ENCODE results near the gene CAMSAP1. TPM values are rescaled to one million over a fixed set of nuclear protein-coding genes. Genes with fewer than 3 reads are reported as not detected.
A peak's percentile ranks its signal among the peaks of the same experiment; 100 is the strongest.

CAMSAP1 gene
- total and polyA plus RNA-seq, 9 of the 15 experiments (the other 6 are each of a cell fraction or from before 2014, with no cell fraction given): 1.5 to 28.8 (median 14.3) TPM

DNA sequence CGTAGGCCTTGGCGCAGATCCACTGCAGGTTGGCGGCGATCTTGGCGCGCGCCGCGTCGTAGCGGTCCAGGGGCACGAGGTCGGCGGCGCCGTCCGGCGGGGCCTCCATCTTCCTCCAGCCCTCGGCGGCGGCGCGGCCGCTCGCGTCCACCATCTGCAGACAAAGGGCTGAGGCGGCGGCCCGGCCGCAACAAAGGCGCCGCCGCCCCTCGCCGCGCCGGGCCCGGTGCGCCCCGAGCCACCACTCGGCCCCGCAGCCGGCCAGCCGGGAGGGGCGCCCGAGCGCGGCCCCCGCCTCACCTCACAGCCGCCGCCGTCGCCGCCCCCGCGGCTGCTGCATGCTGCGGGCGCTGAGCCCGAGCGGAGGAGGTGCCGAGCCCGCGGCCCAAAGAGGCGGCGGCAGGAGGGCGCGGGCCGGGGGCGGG, 328 bp downstream of the CAMSAP1 start (continued):
- TF ChIP-seq, protein P1, sequence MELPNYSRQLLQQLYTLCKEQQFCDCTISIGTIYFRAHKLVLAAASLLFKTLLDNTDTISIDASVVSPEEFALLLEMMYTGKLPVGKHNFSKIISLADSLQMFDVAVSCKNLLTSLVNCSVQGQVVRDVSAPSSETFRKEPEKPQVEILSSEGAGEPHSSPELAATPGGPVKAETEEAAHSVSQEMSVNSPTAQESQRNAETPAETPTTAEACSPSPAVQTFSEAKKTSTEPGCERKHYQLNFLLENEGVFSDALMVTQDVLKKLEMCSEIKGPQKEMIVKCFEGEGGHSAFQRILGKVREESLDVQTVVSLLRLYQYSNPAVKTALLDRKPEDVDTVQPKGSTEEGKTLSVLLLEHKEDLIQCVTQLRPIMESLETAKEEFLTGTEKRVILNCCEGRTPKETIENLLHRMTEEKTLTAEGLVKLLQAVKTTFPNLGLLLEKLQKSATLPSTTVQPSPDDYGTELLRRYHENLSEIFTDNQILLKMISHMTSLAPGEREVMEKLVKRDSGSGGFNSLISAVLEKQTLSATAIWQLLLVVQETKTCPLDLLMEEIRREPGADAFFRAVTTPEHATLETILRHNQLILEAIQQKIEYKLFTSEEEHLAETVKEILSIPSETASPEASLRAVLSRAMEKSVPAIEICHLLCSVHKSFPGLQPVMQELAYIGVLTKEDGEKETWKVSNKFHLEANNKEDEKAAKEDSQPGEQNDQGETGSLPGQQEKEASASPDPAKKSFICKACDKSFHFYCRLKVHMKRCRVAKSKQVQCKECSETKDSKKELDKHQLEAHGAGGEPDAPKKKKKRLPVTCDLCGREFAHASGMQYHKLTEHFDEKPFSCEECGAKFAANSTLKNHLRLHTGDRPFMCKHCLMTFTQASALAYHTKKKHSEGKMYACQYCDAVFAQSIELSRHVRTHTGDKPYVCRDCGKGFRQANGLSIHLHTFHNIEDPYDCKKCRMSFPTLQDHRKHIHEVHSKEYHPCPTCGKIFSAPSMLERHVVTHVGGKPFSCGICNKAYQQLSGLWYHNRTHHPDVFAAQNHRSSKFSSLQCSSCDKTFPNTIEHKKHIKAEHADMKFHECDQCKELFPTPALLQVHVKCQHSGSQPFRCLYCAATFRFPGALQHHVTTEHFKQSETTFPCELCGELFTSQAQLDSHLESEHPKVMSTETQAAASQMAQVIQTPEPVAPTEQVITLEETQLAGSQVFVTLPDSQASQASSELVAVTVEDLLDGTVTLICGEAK (IDR thresholded peaks at IDR 0.05): no peak
- TF ChIP-seq, protein P1 (CRISPR knock-in tag; IDR thresholded peaks at IDR 0.05): no peak
- TF ChIP-seq SMAD4 (CRISPR knock-in tag; conservative IDR thresholded peaks at IDR 0.05): peak; percentile 90
- TF ChIP-seq NELFE (IDR thresholded peaks at IDR 0.05; ENCODE audit: insufficient read depth, insufficient read length): no peak
- no peak for TF ChIP-seq HDAC8 (tag; IDR thresholded peaks at IDR 0.05)
- no peak for TF ChIP-seq FOXJ2 (tag; IDR thresholded peaks at IDR 0.05)
- no peak for TF ChIP-seq GTF2F1 (IDR thresholded peaks at IDR 0.05; ENCODE audit: low read depth, low read length)
- TF ChIP-seq, protein P2, sequence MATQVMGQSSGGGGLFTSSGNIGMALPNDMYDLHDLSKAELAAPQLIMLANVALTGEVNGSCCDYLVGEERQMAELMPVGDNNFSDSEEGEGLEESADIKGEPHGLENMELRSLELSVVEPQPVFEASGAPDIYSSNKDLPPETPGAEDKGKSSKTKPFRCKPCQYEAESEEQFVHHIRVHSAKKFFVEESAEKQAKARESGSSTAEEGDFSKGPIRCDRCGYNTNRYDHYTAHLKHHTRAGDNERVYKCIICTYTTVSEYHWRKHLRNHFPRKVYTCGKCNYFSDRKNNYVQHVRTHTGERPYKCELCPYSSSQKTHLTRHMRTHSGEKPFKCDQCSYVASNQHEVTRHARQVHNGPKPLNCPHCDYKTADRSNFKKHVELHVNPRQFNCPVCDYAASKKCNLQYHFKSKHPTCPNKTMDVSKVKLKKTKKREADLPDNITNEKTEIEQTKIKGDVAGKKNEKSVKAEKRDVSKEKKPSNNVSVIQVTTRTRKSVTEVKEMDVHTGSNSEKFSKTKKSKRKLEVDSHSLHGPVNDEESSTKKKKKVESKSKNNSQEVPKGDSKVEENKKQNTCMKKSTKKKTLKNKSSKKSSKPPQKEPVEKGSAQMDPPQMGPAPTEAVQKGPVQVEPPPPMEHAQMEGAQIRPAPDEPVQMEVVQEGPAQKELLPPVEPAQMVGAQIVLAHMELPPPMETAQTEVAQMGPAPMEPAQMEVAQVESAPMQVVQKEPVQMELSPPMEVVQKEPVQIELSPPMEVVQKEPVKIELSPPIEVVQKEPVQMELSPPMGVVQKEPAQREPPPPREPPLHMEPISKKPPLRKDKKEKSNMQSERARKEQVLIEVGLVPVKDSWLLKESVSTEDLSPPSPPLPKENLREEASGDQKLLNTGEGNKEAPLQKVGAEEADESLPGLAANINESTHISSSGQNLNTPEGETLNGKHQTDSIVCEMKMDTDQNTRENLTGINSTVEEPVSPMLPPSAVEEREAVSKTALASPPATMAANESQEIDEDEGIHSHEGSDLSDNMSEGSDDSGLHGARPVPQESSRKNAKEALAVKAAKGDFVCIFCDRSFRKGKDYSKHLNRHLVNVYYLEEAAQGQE (IDR thresholded peaks at IDR 0.05; ENCODE audit: borderline replicate concordance): no peak
- TF ChIP-seq, protein P2 (CRISPR knock-in tag; IDR thresholded peaks at IDR 0.05; ENCODE audit: low read depth): no peak
- TF ChIP-seq PCBP2 (IDR thresholded peaks at IDR 0.05; ENCODE audit: low read depth, low read length, poor library complexity, severe bottlenecking): no peak
- TF ChIP-seq ZNF717 (CRISPR knock-in tag; IDR thresholded peaks at IDR 0.05): no peak
- no peak; a peak in 1 of 4 replicates for TF ChIP-seq SIN3A (IDR thresholded peaks at IDR 0.05; ENCODE audit: borderline replicate concordance in 2 of 2, control insufficient read depth in 1 of 2, low read depth in 2 of 2, low read length in 2 of 2)
